Measurements from ENCODE around the gene SCFD2.

DNA sequence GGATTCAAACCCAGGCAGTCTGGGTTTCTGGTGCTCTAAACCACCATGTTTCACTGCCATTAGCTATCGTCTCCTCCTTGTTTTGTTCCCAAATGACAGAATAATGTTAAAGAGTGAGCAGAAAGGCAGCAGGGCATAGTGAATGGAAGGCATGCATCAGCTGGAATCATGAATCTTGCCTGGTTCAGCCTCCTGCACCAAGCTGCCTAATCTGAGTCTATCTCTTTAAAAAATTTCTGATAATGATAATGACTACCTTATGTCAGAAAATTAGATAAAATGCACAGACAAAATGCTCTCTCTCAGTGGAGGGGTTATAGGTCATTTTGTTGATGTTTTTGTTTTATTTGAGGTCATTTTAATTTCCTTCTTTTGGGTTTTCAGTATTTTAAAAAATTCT, 316.3 kb downstream of the SCFD2 start:
- TF ChIP-seq EZH2 (IDR thresholded peaks at IDR 0.05; ENCODE audit: low read length, unreplicated experiment) (no peak), CTCF (conservative IDR thresholded peaks at IDR 0.05; ENCODE audit: low read depth, low read length) (no peak), EZH2phosphoT487 (IDR thresholded peaks at IDR 0.05; ENCODE audit: borderline replicate concordance, low read length) (no peak)

All from PC-3 (cell line).